HCT116 (cell line): ENCODE results near the gene HOXD3. TPM values are rescaled to one million over a fixed set of nuclear protein-coding genes. Genes with fewer than 3 reads are reported as not detected.

ENCODE experiments used
- ATAC-seq: fragments of 200-7000 bp; cut with Tn5 transposase; 2 replicates; pipeline ENCODE4 v1.9.1; 2020; ENCODE audit warnings: mild to moderate bottlenecking, moderate library complexity
- BruUV-seq: library from RNA; stranded (reverse); fragments of 400-500 nt; replicated peaks from 2 replicates; lab custom pipeline; 2021; lab: Mats Ljungman, UMichigan
- CTCF ChIA-PET: fragments of 300-600 bp; sonication (Branson Sonifier 250); formaldehyde crosslinking; loops from one replicate; lab custom pipeline; 2021; ENCODE audit warnings: antibody characterized with exemption; lab: Charles Lee
- POLR2A ChIA-PET: fragments of 300-600, 350-600 bp; sonication (Branson Sonifier 250); formaldehyde crosslinking; loops from one replicate; lab custom pipeline; 2021; ENCODE audit warnings: antibody characterized with exemption; lab: Charles Lee
- RAD21 ChIA-PET, 2 experiments: fragments of 300-600 bp; sonication (Branson Sonifier 250); formaldehyde crosslinking; loops; one replicate each; lab custom pipeline; 2023; ENCODE audit warnings: low total read pairs in 2 of 2; ENCODE audit not compliant: uncharacterized antibody in 2 of 2, unreplicated experiment in 2 of 2, low non-redundant PET in 1 of 2; lab: Charles Lee
- DNase-seq: peaks from one replicate; pipeline ENCODE4 v3.0.0-alpha.2; 2010; ENCODE audit warnings: low read depth, low spot score
- H2AFZ ChIP-seq: fragments of 200-600 bp; shearing (Covaris generic), sonication (generic); 2 replicates; pipeline ENCODE4 v1.6.1; 2017; ENCODE audit warnings: low read depth, mixed run types, mixed read lengths, antibody characterized with exemption, low read length; ENCODE audit not compliant: poor library complexity, severe bottlenecking
- H3K27ac ChIP-seq: 2 replicates; pipeline ENCODE4 v1.5.1; 2012; ENCODE audit warnings: low read depth, low read length
- H3K27me3 ChIP-seq: fragments of 200-600 bp; sonication (generic); 2 replicates; pipeline ENCODE4 v1.6.1; 2016; ENCODE audit warnings: mixed run types, low read length, mixed read lengths; ENCODE audit not compliant: insufficient read depth
- H3K36me3 ChIP-seq, 2 experiments: fragments of 200-500 bp in 1 of 2; fragments of 200-600 bp in 1 of 2; sonication (Bioruptor generic) in 1 of 2; sonication (generic) in 1 of 2; 2 replicates each; pipeline versions ENCODE4 v1.5.1 to v1.6.1; 2014 to 2016; ENCODE audit warnings: low read length in 2 of 2, inconsistent platforms in 1 of 2, mixed read lengths in 1 of 2, mixed run types in 1 of 2; ENCODE audit not compliant: insufficient read depth in 2 of 2, control insufficient read depth in 1 of 2
- H3K4me1 ChIP-seq, 2 experiments: fragments of 200-600 bp in 1 of 2; sonication (generic) in 1 of 2; 2 replicates each; pipeline versions ENCODE4 v1.5.1 to v1.6.1; 2012 to 2017; ENCODE audit warnings: low read length in 2 of 2, inconsistent platforms in 1 of 2, mild to moderate bottlenecking in 1 of 2, mixed read lengths in 1 of 2, mixed run types in 1 of 2, moderate library complexity in 1 of 2; ENCODE audit not compliant: insufficient read depth in 2 of 2, control insufficient read depth in 1 of 2
- H3K4me2 ChIP-seq: fragments of 200-600 bp; sonication (generic); 2 replicates; pipeline ENCODE4 v1.6.1; 2017; ENCODE audit warnings: mixed run types, low read length, mixed read lengths
- H3K4me3 ChIP-seq, 2 experiments: fragments of 200-600 bp in 1 of 2; sonication (generic) in 1 of 2; replicated peaks in 1 of 2; 2 replicates each; pipeline ENCODE4 v1.5.1; 2011 to 2016; ENCODE audit warnings: low read length in 2 of 2, control low read depth in 1 of 2, low read depth in 1 of 2, mild to moderate bottlenecking in 1 of 2, mixed read lengths in 1 of 2, mixed run types in 1 of 2
- H3K79me2 ChIP-seq: fragments of 200-600 bp; sonication (generic); 2 replicates; pipeline ENCODE4 v1.6.1; 2017; ENCODE audit warnings: mild to moderate bottlenecking, mixed run types, low read length, moderate library complexity, mixed read lengths; ENCODE audit not compliant: insufficient read depth
- H3K9ac ChIP-seq: fragments of 200-600 bp; sonication (generic); 2 replicates; pipeline ENCODE4 v1.6.1; 2016; ENCODE audit warnings: low read length, mixed read lengths
- H3K9me2 ChIP-seq: fragments of 200-600 bp; sonication (generic), shearing (Covaris generic); 2 replicates; pipeline ENCODE4 v1.6.1; 2017; ENCODE audit warnings: mixed run types, mild to moderate bottlenecking, moderate library complexity; ENCODE audit not compliant: insufficient read depth
- H3K9me3 ChIP-seq, 2 experiments: fragments of 200-500 bp in 1 of 2; fragments of 200-600 bp in 1 of 2; sonication (Bioruptor generic) in 1 of 2; sonication (generic) in 1 of 2; 2 replicates each; pipeline ENCODE4 v1.6.1; 2014 to 2017; ENCODE audit warnings: low read length in 2 of 2, mixed read lengths in 2 of 2, inconsistent platforms in 1 of 2, low read depth in 1 of 2, mild to moderate bottlenecking in 1 of 2, mixed run types in 1 of 2, moderate library complexity in 1 of 2; ENCODE audit not compliant: control insufficient read depth in 1 of 2, insufficient read depth in 1 of 2
- H4K20me1 ChIP-seq: fragments of 200-600 bp; sonication (generic), shearing (Covaris generic); 2 replicates; pipeline ENCODE4 v1.6.1; 2017; ENCODE audit warnings: mixed run types, mild to moderate bottlenecking, moderate library complexity; ENCODE audit not compliant: insufficient read depth
- ATF3 ChIP-seq: IDR thresholded peaks from 2 replicates; pipeline ENCODE4 v1.6.1; 2012
- CBX3 ChIP-seq: IDR thresholded peaks from 2 replicates; pipeline ENCODE4 v1.6.1; 2012; ENCODE audit warnings: low read depth
- CEBPB ChIP-seq: IDR thresholded peaks from 2 replicates; pipeline ENCODE4 v1.6.1; 2012; ENCODE audit warnings: low read depth
- CTCF ChIP-seq, 3 experiments: fragments of 200-600 bp in 1 of 3; sonication (generic) in 1 of 3; IDR thresholded peaks in 2 of 3; conservative IDR thresholded peaks in 1 of 3; 2 replicates each; pipeline ENCODE4 v1.5.1; 2012 to 2017; ENCODE audit warnings: low read depth in 2 of 3, low read length in 2 of 3, antibody characterized with exemption in 1 of 3, borderline replicate concordance in 1 of 3, control low read depth in 1 of 3, mild to moderate bottlenecking in 1 of 3, mixed read lengths in 1 of 3, mixed run types in 1 of 3, moderate library complexity in 1 of 3; ENCODE audit not compliant: insufficient read depth in 1 of 3
- EGR1 ChIP-seq: IDR thresholded peaks from 2 replicates; pipeline ENCODE4 v1.6.1; 2012; ENCODE audit warnings: low read depth
- ELF1 ChIP-seq: IDR thresholded peaks from 2 replicates; pipeline ENCODE4 v1.6.1; 2012; ENCODE audit warnings: low read depth, borderline replicate concordance
- EZH2 ChIP-seq: fragments of 200-600 bp; sonication (generic); IDR thresholded peaks from 2 replicates; pipeline ENCODE4 v1.6.1; 2017; ENCODE audit warnings: antibody characterized with exemption, mixed run types
- EZH2phosphoT487 ChIP-seq: fragments of 200-600 bp; IDR thresholded peaks from 2 replicates; pipeline ENCODE4 v1.6.1; 2018; ENCODE audit warnings: antibody characterized with exemption, borderline replicate concordance
- JUND ChIP-seq: IDR thresholded peaks from 2 replicates; pipeline ENCODE4 v1.6.1; 2012
- MAX ChIP-seq: IDR thresholded peaks from 2 replicates; pipeline ENCODE4 v1.6.1; 2012
- POLR2A ChIP-seq: IDR thresholded peaks from 2 replicates; pipeline ENCODE4 v1.7.0; 2011; ENCODE audit warnings: borderline replicate concordance; ENCODE audit not compliant: insufficient read depth, insufficient read length; ENCODE audit errors: extremely low read depth
- RAD21 ChIP-seq: IDR thresholded peaks from 2 replicates; pipeline ENCODE4 v1.6.1; 2012; ENCODE audit warnings: low read depth, mild to moderate bottlenecking
- SIN3A ChIP-seq: IDR thresholded peaks from 2 replicates; pipeline ENCODE4 v1.6.1; 2012; ENCODE audit warnings: low read depth
- SP1 ChIP-seq: IDR thresholded peaks from 2 replicates; pipeline ENCODE4 v1.6.1; 2012; ENCODE audit warnings: low read depth
- SRF ChIP-seq: IDR thresholded peaks from 2 replicates; pipeline ENCODE4 v1.6.1; 2012; ENCODE audit warnings: low read depth
- TCF7L2 ChIP-seq: IDR thresholded peaks from 2 replicates; pipeline ENCODE4 v1.7.0; 2011; ENCODE audit warnings: borderline replicate concordance, inconsistent platforms; ENCODE audit not compliant: insufficient read depth, insufficient read length; ENCODE audit errors: extremely low read depth
- ZBTB33 ChIP-seq: IDR thresholded peaks from 2 replicates; pipeline ENCODE4 v1.6.1; 2011; ENCODE audit warnings: mild to moderate bottlenecking, low read length, moderate library complexity; ENCODE audit not compliant: insufficient replicate concordance; ENCODE audit errors: extremely low read depth
- ZFX ChIP-seq: fragments of 450-650 bp; IDR thresholded peaks from 2 replicates; pipeline ENCODE4 v1.6.1; 2017
- ZNF274 ChIP-seq: fragments of 200-500 bp; sonication (Bioruptor generic); IDR thresholded peaks from 2 replicates; pipeline ENCODE4 v1.6.1; 2014; ENCODE audit warnings: mild to moderate bottlenecking, low read depth, low read length, inconsistent platforms
- intact Hi-C: fragments of 100-400 bp; cut with micrococcal nuclease; formaldehyde crosslinking; loops from 2 replicates; pipeline ENCODE4 v1.10.0; 2022
- total RNA-seq: library from RNA; stranded (reverse); gene quantifications from one replicate; pipeline ENCODE4 v1.2.1, GENCODE V29; 2021; ENCODE audit not compliant: unreplicated experiment

Gene HOXD3
- total RNA-seq, 1 experiment from 2014 or later, result 1.4 TPM

GRCh38 chr2:176186024-176186423 is 28.9 kb downstream of the HOXD3 start:
- CTCF ChIA-PET, result no interaction called here
- H3K4me3 ChIP-seq, result no peak overlapping the region
- no peaks in the 10 kb centered on the region for H3K27me3 ChIP-seq
- no peaks in the 10 kb centered on the region for H3K36me3 ChIP-seq
- no peaks in the 10 kb centered on the region for H3K79me2 ChIP-seq
- no peak overlapping the region for H2AFZ ChIP-seq
- H3K9me3 ChIP-seq, result no peaks in the 10 kb centered on the region
- H3K27ac ChIP-seq, result no peak overlapping the region
- BruUV-seq, result no TSS peak
- no peak for ATAC-seq
- TF ChIP-seq SRF, result no peak
- no peak for TF ChIP-seq ZBTB33
- no peak for TF ChIP-seq ELF1
- TF ChIP-seq CBX3, result no peak
- no peak for TF ChIP-seq CTCF (IDR thresholded peaks at IDR 0.05 in 2 of 3, conservative IDR thresholded peaks at IDR 0.05 in 1 of 3; ENCODE audit: borderline replicate concordance in 1 of 3, insufficient read depth in 1 of 3, low read depth in 2 of 3, low read length in 2 of 3)
- no peak for TF ChIP-seq JUND
- TF ChIP-seq RAD21, result no peak
- no peak for TF ChIP-seq EGR1
- TF ChIP-seq MAX, result no peak
- no peak for TF ChIP-seq ZNF274
- no peak for TF ChIP-seq EZH2
- TF ChIP-seq EZH2phosphoT487, result no peak
- TF ChIP-seq SP1, result no peak
- TF ChIP-seq ZFX, result no peak
- no peak for TF ChIP-seq SIN3A
- no peak for TF ChIP-seq TCF7L2
- no peak for TF ChIP-seq POLR2A
- no peak for TF ChIP-seq CEBPB
- no peak for TF ChIP-seq ATF3
- TF ChIP-seq, all 23 proteins: peak for 0
- no peak overlapping the region for H3K4me2 ChIP-seq
- H3K9me2 ChIP-seq, result no peaks in the 10 kb centered on the region
- RAD21 ChIA-PET, result no interaction called here
- no peak overlapping the region for H3K9ac ChIP-seq
- no peaks in the 10 kb centered on the region for H4K20me1 ChIP-seq
- POLR2A ChIA-PET, result no interaction called here
- H3K4me1 ChIP-seq, result peaks cover 0 to 6% of the 10 kb centered on the region in 2 experiments; a peak in 1 of 4 replicates
- intact Hi-C loops, result no loop called here
- DNase-seq, result no peak
